Fibroblast of skin of right biceps (primary cell): ENCODE data around the gene ACOX1.

ENCODE experiments used
- DNase-seq: peaks from one replicate; pipeline ENCODE4 v3.0.0-alpha.2; 2013

The ACOX1 gene

GRCh38 chr17:75927286-75927922 lies 51.6 kb downstream of the ACOX1 start:
- DNase-seq, result no peak

GRCh38 chr17:75926456-75926855 lies 52.5 kb downstream of the ACOX1 start:
- DNase-seq, result no peak

GRCh38 chr17:75925912-75926311 lies 53.1 kb downstream of the ACOX1 start:
- no peak for DNase-seq

GRCh38 chr17:75925103-75925502 lies 53.9 kb downstream of the ACOX1 start:
- DNase-seq, result no peak

- DNase-seq, result no peak
These were observed 55.7 kb downstream of the ACOX1 start for GRCh38 chr17:75922963-75923874.

GRCh38 chr17:75922173-75922961 lies 56.6 kb downstream of the ACOX1 start:
- DNase-seq, result no peak

- no peak for DNase-seq
These were observed 57.4 kb downstream of the ACOX1 start for GRCh38 chr17:75921596-75921995.

GRCh38 chr17:75920045-75920560 lies 58.9 kb downstream of the ACOX1 start:
- DNase-seq, result no peak

- DNase-seq, result no peak
These were observed 59.4 kb downstream of the ACOX1 start for GRCh38 chr17:75919611-75920010.

- DNase-seq, result no peak
These were observed 61.0 kb downstream of the ACOX1 start for GRCh38 chr17:75917917-75918445.

- no peak for DNase-seq
These were observed 61.6 kb downstream of the ACOX1 start for GRCh38 chr17:75917141-75917916.

GRCh38 chr17:75915268-75915667 lies 63.7 kb downstream of the ACOX1 start:
- no peak for DNase-seq

- DNase-seq, result no peak
These were observed 64.2 kb downstream of the ACOX1 start for GRCh38 chr17:75914643-75915267.

GRCh38 chr17:75913537-75914210 lies 65.3 kb downstream of the ACOX1 start:
- DNase-seq, result no peak

GRCh38 chr17:75910699-75911098 lies 68.3 kb downstream of the ACOX1 start:
- no peak for DNase-seq

- DNase-seq, result no peak
These were observed 69.1 kb downstream of the ACOX1 start for GRCh38 chr17:75909812-75910274.

- DNase-seq, result no peak
These were observed 69.7 kb downstream of the ACOX1 start for GRCh38 chr17:75909051-75909811.

GRCh38 chr17:75908201-75908600 lies 70.8 kb downstream of the ACOX1 start:
- DNase-seq, result no peak

- no peak for DNase-seq
These were observed 72.7 kb downstream of the ACOX1 start for GRCh38 chr17:75906143-75906884.
